ENCODE data around the gene IFFO2.

The IFFO2 gene

GRCh38 chr1:18962855-18963737, 6.6 kb upstream of the IFFO2 start:
- TF ChIP-seq ESRRG (CRISPR knock-in tag; IDR thresholded peaks at IDR 0.05) (no peak), ZNF565 (CRISPR knock-in tag; conservative IDR thresholded peaks at IDR 0.05; ENCODE audit: low read depth) (no peak), GLIS3 (CRISPR knock-in tag; IDR thresholded peaks at IDR 0.05) (no peak), BACH2 (CRISPR knock-in tag; IDR thresholded peaks at IDR 0.05; ENCODE audit: borderline replicate concordance) (no peak), CSDC2 (CRISPR knock-in tag; IDR thresholded peaks at IDR 0.05) (no peak), ZNF8 (CRISPR knock-in tag; IDR thresholded peaks at IDR 0.05) (no peak), CREB5 (CRISPR knock-in tag; IDR thresholded peaks at IDR 0.05; ENCODE audit: low read depth) (no peak), ZNF70 (CRISPR knock-in tag; IDR thresholded peaks at IDR 0.05) (no peak), ZFP3 (CRISPR knock-in tag; IDR thresholded peaks at IDR 0.05) (no peak), TCF4 (CRISPR knock-in tag; IDR thresholded peaks at IDR 0.05; ENCODE audit: borderline replicate concordance) (no peak), ARNTL (CRISPR knock-in tag; IDR thresholded peaks at IDR 0.05; ENCODE audit: borderline replicate concordance, low read depth) (no peak), OSR1 (CRISPR knock-in tag; IDR thresholded peaks at IDR 0.05) (no peak), ZFP30 (CRISPR knock-in tag; IDR thresholded peaks at IDR 0.05) (no peak), SNAI2 (CRISPR knock-in tag; IDR thresholded peaks at IDR 0.05) (no peak), PPARA (CRISPR knock-in tag; IDR thresholded peaks at IDR 0.05; ENCODE audit: borderline replicate concordance) (no peak), TSHZ2 (CRISPR knock-in tag; IDR thresholded peaks at IDR 0.05) (no peak)

GRCh38 chr1:18962121-18962721, 5.7 kb upstream of the IFFO2 start:
- ATAC-seq, result no peak
- TF ChIP-seq POU6F1 (CRISPR knock-in tag; IDR thresholded peaks at IDR 0.05; ENCODE audit: borderline replicate concordance, low read depth) (no peak), TSHZ2 (CRISPR knock-in tag; IDR thresholded peaks at IDR 0.05) (no peak), TOX (CRISPR knock-in tag; IDR thresholded peaks at IDR 0.05; ENCODE audit: borderline replicate concordance) (no peak), GLIS3 (CRISPR knock-in tag; IDR thresholded peaks at IDR 0.05) (no peak), SNAI2 (CRISPR knock-in tag; IDR thresholded peaks at IDR 0.05) (no peak), ARNTL (CRISPR knock-in tag; IDR thresholded peaks at IDR 0.05; ENCODE audit: borderline replicate concordance, low read depth) (no peak), OSR1 (CRISPR knock-in tag; IDR thresholded peaks at IDR 0.05) (no peak)

More at GRCh38 chr1:18962855-18963737, 6.6 kb upstream of the IFFO2 start:
- ATAC-seq, result no peak

- TF ChIP-seq ZC3H10 (CRISPR knock-in tag; IDR thresholded peaks at IDR 0.05) (no peak), ZNF565 (CRISPR knock-in tag; conservative IDR thresholded peaks at IDR 0.05; ENCODE audit: low read depth) (no peak), BACH2 (CRISPR knock-in tag; IDR thresholded peaks at IDR 0.05; ENCODE audit: borderline replicate concordance) (no peak), SNAI2 (CRISPR knock-in tag; IDR thresholded peaks at IDR 0.05) (no peak), ZFP3 (CRISPR knock-in tag; IDR thresholded peaks at IDR 0.05) (no peak), CSRNP3 (CRISPR knock-in tag; IDR thresholded peaks at IDR 0.05) (no peak)
- no peak for ATAC-seq
Measured at GRCh38 chr1:18960821-18961220, 4.3 kb upstream of the IFFO2 start.
